C1 segment of cervical spinal cord (tissue), 14 donors: ENCODE measurements around the gene ZNF341.
"Not testable (repeated sequence)": the region's sequence is repeated elsewhere in the genome, so short reads cannot be mapped to it uniquely, and the experiment has no call there.

ENCODE experiments used
- DNase-seq, 14 donors: peaks; one replicate each; lab custom pipeline; 2025; lab: John Stamatoyannopoulos, UW

Gene ZNF341

DNA sequence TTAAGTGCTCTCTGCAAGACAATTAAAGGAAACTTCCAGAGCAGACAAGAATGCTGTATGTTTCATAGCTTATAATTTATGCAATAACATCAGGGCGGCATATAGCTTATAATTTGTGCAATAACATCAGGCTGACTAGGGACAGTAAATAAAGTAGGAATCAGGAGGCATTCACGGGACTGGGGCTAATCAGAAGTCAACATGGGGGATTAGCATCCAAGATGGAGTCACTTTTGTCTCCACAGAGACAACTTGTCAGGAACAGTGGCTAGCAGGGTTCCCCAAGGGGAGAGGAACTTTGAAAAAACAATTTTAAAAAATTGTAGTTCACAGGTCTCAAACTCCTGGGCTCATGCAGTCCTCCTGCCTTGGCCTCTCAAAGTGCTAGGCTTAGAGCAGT, 3.3 kb upstream of the ZNF341 start:
- no peak for DNase-seq

DNA sequence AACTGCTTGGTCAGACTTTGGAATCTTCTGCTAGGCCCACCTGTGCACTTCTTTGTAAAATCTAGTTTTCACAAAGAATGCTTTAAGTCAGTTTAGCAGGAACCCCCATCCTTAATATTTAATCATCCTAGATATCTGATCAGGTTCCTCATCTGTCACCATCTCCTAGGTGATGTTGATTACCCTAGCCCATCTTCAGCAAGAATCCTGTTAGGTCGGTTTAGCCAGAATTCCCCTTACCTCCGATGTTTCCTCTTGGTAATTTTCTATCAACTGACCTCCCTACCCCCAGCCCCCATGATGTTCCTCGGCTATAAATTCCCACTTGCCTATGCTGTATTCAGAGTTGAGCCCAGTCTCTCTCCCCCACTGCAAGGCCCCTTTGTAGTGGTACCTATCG, 2.7 kb upstream of the ZNF341 start:
- no peak for DNase-seq

DNA sequence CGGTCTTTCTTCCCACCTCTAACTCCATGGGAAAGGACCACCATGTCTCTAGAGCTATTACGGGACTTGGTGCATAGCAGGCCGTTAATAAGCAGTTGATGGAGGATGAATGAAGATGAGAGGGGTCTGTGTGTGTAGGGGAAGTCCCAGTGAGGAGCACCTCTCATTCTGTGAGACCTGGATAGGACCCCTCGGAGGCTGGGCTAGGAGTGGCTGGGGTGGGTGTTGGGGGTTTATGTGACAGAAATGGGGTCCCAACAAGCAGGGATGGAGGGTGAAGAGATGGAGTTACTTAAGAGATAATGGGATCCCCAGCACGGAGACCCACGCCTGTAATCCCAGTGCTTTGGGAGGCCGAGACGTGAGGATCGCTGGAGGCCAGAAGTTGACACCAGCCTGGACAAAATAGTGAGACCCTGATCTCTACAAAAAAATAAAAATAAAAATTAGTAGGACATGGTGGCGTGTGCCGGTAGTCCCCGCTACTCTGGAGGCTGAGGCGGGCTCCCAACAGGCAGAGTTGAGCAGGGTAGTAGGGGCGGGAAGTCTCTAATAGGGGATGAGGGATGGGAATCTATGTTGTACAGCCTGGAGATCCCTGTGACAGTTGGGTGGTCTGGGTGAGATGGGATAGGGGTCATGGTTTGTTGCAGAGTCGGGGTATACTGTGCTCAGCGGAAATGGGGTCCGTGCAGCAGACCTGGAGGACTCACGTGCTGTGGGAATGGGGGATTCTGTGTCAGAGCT, 677 bp upstream of the ZNF341 start:
- DNase-seq = no peak

DNA sequence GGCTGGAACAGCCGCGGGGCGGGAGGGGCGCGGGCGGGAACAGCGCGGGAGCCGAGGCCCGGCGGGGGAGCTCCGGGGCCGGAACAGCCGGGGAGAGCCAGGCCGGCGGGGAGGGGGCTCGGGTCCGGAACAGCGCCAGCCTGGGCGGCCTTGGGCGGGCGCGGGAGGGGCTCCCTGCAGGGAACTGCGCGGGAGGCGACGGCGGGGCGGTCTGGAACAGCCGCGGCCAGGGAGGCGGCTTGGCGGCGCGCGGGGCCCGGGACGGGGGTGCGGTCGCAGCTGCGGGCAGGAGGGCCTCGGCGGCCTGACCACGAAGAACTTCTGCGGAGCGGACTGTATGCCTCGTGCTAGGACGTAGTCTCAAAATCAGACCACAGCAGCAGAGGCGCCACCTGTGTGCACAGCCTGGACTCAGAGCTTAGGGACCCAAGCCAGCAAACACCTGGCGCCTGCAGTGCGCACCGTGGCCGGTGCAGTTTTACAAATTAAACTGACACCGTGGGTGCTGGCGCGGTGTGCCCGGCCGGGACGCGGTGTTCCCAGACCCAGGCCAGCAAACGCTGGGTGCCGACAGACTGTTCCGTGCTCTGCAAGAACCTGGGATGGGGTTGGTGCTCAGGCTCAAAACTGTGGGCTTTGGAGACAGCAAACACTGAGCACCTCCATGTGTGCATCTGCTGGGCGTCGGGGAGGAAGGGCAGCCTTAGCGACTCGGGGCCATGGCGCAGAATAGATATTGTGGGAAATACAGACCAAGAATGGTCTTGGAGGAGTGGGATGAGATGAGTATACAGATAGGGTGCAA, 572 bp downstream of the ZNF341 start:
- peak; percentile 12 to 97 (median 86) for DNase-seq

DNA sequence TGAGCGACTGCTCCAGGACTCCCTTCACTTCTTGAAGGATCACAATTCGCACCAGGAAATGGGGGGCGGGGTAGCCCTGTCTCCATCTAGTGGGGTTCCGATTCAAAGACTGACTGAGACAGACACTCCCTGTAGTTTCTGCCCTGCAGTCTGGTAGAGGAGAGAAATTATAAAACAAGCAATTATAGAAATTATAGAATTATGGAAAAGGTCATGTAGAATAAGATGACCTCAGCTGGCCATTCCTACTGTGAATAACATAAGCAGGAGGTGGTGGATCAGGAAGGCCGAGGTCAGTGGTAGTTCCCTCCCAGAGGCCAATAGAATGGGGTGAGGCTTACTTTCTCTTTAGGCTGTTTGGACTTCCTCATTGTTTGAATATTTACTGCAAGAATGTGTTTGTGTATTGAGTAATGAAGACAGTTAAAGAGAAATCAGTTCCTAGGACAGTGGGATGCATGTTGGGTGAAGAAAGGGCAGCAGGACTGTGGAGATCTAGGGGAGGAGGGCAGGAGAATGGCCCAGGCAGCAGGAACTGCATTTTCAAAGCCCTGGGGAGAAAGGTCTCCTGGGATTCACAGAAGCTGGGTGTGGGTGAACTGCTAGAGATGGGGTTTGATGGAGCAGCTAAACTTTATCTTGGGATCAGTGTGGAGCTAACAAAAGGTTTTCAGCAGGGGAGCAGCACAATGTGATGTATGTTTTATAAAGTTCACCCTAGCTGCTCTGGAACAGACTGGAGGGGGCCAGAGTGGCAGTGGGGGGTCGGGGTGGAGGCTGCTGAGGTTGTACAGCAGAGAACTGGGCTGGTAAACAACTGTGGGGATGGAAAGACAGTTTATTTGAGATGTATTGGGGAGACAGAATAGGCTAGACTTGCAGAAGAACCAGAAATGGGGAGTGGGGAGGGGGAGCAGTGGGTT, 2.1 kb downstream of the ZNF341 start:
- DNase-seq = peak in 3 of 14 donors; percentile 4 to 10 (median 8)

DNA sequence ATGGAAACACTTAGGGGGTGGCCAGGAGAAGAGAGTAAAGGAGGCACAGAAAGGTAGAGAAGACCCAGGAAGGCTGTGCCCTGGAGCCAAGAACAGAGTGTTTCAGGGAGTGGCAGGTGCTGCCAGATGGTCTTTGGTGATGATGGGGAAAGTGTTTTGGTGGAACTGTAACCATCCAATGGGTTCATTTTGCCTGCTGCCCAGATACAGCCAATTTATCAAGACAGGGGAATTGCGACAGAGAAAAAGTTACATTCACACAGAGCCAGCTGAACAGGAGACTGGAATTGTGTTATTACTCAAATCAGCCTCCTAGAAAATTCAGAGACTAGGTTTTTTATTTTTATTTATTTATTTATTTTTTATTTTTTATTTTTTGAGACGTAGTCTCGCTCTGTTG, 5.2 kb downstream of the ZNF341 start:
- no peak for DNase-seq

DNA sequence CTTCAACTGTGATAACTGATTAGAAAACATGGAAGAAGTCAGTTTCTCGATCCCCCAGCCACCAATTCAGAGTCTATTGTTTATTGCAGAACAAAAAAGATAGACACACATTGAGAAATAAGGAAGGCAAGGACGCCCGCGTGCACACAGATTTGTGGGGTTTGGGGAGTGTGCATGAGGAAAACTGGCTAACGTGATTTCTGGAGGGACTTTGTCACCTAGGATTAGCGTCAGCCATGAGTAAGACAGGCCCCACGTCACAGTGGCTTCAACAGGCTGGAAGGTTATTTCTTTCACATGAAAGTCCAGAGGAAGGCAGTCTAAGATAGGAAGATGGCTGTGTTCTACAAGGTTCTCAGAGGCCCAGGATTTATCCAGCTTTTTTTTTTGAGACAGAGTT, 7.7 kb downstream of the ZNF341 start:
- no peak for DNase-seq

DNA sequence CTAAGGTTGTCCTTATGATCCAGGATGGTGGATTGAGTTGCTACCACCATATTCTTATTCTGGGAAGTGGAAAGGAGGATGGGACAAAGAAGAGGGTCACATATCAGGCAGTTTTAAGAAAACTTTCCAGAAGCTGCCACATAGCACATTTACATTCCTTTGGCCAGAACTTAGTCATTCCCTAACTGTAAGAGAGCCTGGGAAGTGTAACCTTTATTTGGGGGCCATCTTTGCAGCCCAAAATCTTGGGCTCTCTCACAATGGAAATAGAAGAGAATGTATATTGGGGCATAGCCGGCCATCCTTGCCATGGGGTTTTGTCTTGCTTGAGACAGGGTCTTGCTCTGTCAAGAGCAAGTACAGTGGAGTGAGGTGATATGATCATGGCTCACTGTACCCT, 8.4 kb downstream of the ZNF341 start:
- no peak for DNase-seq

DNA sequence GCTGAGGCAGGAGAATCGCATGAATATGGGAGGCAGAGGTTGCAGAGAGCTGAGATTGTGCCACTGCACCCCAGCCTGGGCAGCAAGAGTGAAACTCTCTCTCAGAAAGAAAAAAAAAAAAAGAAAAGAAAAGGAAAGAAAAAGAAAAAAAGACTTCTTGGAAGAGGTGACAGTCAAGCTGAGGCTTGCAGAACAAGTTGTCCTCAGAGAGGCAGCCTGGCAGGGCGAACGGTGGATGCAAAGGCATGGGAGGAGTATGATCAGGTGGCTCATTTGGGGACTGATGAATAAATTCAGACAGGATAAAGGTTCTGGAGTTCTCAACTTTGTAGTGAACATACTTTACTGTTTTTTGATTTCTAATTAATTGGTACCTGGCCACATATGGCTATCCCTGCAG, 12.4 kb downstream of the ZNF341 start:
- DNase-seq = no peak

DNA sequence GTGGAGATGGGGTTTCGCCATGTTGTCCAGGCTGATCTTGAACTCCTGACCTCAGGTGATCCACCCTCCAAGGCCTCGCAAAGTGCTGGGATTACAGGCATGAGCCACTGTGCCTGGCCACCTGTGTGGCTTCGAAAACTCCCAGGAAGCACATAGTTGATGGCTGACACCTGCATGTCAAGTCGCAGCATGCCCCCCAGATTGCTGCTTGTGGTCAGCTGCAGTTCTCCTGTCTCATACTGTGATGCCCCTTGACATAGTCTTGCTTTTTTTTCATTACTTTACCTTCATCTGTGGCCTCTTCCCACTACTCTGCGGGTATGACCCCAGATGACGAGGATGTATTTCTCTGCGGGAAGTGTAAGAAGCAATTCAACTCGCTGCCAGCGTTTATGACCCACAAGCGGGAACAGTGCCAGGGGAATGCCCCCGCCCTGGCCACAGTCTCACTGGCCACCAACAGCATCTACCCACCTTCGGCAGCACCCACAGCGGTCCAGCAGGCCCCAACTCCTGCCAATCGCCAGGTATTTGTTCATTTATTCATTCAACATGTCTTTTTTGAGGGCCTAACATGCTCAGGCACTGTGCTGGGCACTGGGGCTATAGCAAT, 13.1 kb downstream of the ZNF341 start:
- no peak for DNase-seq

DNA sequence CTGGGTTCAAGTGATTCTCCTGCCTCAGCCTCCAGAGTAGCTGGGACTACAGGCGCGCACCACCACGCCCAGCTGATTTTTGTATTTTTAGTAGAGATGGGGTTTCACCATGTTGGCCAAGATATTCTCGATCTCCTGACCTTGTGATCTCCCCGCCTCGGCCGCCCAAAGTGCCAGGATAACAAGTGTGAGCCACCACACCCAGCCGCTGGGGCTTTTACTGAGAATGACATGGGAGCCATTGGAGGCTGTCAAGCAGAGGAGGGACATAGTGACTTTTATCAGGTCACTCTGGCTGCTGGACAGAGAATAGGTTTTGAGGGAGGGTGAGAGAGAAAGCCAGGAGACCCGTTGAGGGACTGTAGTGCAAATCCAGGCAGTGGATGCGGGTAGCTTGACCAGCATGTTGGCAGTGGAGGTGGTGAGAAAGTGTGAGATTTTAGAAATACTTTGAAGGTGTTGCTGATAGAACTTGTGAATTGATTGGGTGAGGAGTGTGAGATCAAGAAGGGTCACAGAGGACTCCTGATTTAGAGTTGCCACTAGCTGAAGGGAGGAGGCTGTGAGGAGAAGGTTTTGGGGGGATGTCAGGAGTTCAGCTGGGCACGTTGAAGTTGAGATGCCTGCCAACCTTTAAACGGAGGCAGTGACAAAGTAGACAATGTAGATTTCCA, 14.7 kb downstream of the ZNF341 start:
- no peak for DNase-seq

DNA sequence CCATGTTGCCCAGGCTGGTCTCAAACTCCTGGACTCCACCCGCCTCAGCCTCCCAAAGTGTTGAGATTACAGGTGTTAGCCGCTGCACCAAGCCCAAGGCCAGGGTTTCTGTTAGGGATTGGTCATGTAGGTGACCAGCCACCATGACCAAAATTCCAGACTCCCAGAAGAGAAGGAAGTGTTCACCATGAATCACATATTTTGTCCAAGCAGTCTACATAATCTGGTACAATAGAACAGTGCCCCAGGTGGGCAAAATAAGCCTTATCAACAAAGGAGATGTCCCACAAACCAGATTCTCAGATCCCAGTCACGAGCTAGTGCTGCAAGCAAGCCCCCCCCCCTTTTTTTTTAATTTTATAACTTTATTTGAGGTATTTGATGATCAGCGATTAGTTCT, 20.0 kb downstream of the ZNF341 start:
- DNase-seq = no peak

DNA sequence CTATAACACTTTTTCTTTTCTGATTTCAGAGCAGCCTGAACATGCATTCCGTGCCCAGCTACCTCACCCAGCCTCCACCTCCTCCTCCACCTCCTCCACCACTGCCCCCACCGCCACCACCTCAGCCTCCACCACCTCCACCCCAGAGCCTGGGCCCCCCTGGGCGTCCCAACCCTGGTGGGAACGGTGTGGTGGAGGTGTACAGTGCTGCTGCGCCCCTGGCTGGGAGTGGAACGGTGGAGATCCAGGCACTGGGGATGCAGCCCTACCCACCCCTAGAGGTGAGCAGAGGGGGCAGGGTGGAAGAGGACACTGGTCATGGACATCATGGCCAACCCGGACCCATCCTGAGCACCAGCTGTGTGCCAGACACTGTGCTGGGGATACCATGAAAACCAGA, 21.3 kb downstream of the ZNF341 start:
- no peak for DNase-seq

DNA sequence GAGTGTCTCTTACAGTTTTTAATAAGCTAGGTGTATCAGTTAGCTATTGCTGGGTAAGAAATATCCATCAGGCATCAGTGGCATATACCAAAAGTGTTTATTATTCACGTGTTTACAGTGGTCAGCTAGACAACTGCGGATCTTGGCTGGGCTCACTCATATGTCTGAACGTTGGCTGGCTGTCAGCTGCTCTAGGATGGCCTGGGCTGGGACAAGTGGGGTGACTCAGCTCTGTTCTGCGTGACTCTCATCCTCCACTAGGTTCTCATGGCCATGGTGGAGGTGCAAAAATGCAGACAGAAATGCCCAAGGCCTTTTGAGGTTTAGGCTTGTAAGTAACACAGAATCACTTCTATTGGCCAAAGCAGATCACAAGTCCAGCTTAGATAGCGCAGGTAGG, 22.0 kb downstream of the ZNF341 start:
- no peak for DNase-seq

DNA sequence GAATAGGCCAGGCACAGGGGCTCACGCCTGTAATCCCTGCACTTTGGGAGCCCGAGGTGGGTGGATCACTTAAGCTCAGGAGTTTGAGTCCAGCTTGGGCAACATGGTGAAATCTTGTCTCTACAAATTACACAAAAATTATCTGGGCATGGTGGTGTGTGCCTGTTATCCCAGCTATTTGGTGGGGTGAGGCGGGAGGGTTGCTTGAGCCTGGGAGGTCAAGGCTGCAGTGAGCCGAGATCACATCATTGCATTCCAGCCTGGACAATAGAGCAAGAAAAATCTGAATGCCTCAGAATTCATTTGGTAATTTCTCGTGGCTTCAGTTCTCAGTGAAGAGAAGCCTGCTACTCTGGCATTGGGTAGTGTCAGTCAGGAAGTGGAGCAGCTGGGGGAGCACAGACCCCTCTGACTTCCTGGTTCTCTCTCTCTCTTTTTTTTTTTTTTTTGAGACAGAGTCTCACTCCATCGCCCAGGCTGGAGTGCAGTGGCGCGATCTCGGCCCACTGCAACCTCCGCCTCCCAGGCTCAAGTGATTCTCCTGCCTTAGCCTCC, 24.2 kb downstream of the ZNF341 start:
- not testable (repeated sequence) for DNase-seq

DNA sequence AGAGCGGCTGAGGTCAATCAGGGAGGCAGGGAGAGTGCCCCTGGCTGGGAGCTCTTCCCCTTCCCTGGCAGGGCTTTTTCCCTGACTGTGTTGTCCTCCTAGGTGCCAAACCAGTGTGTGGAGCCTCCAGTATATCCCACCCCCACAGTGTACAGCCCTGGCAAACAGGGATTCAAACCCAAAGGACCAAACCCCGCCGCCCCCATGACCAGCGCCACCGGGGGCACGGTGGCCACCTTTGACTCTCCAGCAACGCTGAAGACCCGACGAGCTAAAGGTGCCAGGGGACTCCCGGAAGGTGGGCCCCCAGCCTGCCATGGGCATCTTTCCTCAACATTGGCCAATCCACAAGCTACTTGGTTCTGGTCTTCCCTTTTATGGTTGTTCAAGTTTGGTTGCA, 25.2 kb downstream of the ZNF341 start:
- no peak for DNase-seq

DNA sequence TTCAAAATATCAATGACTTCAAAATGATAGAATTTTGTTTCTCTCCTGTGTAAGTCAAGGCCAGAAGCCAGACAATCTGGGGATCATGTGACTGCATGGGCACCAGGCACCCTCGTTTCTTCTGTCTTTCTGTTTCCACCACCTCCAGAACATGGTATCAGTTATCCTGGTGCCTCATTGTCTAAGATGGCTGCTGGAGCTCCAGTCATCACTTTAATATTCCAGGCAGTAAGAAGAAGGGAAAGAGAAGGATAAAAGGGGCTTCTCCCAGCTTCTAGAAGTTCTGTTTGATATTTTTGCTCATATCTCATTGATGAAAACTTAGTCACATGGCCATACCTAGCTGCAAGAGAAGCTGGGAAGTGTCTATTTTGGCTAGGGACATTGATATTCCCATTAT, 25.7 kb downstream of the ZNF341 start:
- no peak for DNase-seq

DNA sequence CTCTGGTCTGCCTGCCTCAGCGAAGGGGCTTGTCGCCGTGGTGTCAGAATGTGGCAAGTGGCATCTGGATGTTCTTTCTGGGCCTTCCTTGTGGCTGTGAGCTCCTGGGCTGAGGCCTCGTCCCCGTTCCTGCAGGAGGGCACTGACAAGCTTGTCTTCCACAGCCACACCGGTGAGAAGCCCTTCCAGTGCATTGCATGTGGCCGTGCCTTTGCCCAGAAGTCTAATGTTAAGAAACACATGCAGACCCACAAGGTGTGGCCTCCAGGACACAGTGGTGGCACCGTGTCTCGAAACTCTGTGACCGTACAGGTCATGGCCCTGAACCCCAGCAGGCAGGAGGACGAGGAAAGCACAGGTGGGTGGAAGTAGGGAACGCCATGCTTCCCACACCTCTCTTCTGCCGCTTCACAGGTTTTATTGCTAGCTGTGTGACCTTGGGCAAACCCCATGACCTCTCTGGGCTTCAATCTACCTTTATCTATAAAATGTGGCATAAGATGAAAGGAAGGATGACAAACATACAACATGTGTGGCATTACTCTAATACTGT, 30.0 kb downstream of the ZNF341 start:
- DNase-seq = no peak

DNA sequence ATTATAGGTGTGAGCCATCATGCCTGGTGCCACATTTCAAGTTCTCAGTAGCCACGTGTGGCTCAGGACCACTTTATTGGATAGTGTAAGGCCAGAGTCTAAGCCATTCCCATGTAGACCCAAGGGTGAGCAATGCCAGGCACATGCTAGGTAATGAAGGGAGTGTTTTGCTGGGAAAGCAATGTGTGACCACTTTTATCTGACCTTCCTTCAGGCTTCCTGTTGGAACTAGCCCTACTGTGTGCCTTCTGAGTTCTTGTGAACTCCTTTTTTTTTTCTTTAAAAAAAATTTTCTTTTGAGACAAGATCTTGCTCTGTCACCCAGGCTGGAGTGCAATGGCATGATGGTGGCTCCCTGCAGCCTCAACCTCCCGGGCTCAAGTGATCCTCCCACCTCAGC, 33.3 kb downstream of the ZNF341 start:
- DNase-seq = no peak

DNA sequence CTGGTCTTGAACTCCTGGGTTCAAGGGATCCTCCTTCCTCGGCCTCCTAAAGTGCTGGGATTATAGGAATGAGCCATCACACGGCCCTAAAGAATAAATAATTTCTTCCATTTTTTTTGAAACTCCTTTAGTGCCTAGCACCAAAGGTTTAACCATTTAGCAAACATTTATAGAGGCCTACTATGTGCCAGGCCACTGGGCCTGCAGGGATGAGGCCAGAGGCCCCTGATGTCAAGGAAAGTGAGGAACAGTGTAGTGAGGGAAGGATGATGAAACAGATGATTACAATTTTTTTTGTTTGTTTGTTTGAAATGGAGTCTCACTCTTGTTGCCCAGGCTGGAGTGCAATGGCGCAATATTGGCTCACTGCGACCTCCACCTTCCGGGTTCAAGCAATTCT, 33.8 kb downstream of the ZNF341 start:
- DNase-seq = no peak

DNA sequence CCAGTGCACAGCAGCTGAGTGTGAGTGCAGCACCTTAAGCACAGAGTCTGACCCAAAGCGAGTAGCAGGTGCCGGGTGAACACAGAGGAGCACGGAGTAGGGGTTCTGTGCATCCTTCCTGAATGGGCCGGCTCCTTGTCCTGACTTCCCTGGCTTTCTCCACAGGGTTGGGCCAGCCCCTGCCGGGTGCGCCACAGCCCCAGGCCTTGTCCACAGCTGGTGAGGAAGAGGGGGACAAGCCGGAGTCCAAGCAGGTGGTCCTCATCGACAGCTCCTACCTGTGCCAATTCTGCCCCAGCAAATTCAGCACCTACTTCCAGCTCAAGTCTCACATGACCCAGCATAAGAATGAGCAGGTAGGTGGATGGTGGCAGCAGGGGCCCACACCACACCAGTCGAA, 34.9 kb downstream of the ZNF341 start:
- DNase-seq = no peak
